HG03045 (cell line): ENCODE measurements around the gene ZNRF1.
"Not testable (repeated sequence)": the region's sequence is repeated elsewhere in the genome, so short reads cannot be mapped to it uniquely, and the experiment has no call there.

Source experiments
- ATAC-seq: cut with Tn5 transposase; IDR thresholded peaks from one replicate; pipeline ENCODE4 v1.9.1; 2021; ENCODE audit warnings: mild to moderate bottlenecking, moderate library complexity; ENCODE audit not compliant: unreplicated experiment

Gene ZNRF1

GRCh38 chr16:75000481-75001081 lies 1.8 kb downstream of the ZNRF1 start:
- no peak for ATAC-seq

- ATAC-seq = no peak
Measured at GRCh38 chr16:75002474-75002873, 3.6 kb downstream of the ZNRF1 start.

GRCh38 chr16:75003931-75004330 lies 5.1 kb downstream of the ZNRF1 start:
- no peak for ATAC-seq

- ATAC-seq = no peak
Measured at GRCh38 chr16:75004460-75004859, 5.6 kb downstream of the ZNRF1 start.

GRCh38 chr16:75005697-75006096 lies 6.9 kb downstream of the ZNRF1 start:
- ATAC-seq = no peak

GRCh38 chr16:75007443-75007842 lies 8.6 kb downstream of the ZNRF1 start:
- ATAC-seq = no peak

GRCh38 chr16:75010427-75010826 lies 11.6 kb downstream of the ZNRF1 start:
- no peak for ATAC-seq

- ATAC-seq = peak; percentile 72
Measured at GRCh38 chr16:75011634-75012307, 12.9 kb downstream of the ZNRF1 start.

- peak; percentile 37 for ATAC-seq
Measured at GRCh38 chr16:75012380-75013081, 13.7 kb downstream of the ZNRF1 start.

GRCh38 chr16:75013123-75013522 lies 14.3 kb downstream of the ZNRF1 start:
- ATAC-seq = not testable (repeated sequence)

- no peak for ATAC-seq
Measured at GRCh38 chr16:75014318-75014717, 15.5 kb downstream of the ZNRF1 start.

GRCh38 chr16:75016451-75017081 lies 17.7 kb downstream of the ZNRF1 start:
- ATAC-seq = not testable (repeated sequence)

GRCh38 chr16:75017670-75018525 lies 19.1 kb downstream of the ZNRF1 start:
- ATAC-seq = no peak

- no peak for ATAC-seq
Measured at GRCh38 chr16:75019007-75019406, 20.2 kb downstream of the ZNRF1 start.

- ATAC-seq = no peak
Measured at GRCh38 chr16:75019586-75019985, 20.8 kb downstream of the ZNRF1 start.

- ATAC-seq = no peak
Measured at GRCh38 chr16:75021410-75021809, 22.6 kb downstream of the ZNRF1 start.

GRCh38 chr16:75022567-75022966 lies 23.7 kb downstream of the ZNRF1 start:
- ATAC-seq = no peak

GRCh38 chr16:75023009-75023408 lies 24.2 kb downstream of the ZNRF1 start:
- ATAC-seq = no peak

GRCh38 chr16:75024182-75024581 lies 25.4 kb downstream of the ZNRF1 start:
- no peak for ATAC-seq

GRCh38 chr16:75024594-75024993 lies 25.8 kb downstream of the ZNRF1 start:
- ATAC-seq = no peak

- no peak for ATAC-seq
Measured at GRCh38 chr16:75025761-75026160, 26.9 kb downstream of the ZNRF1 start.
